ENCODE data around the gene SLC66A3.

Gene SLC66A3

DNA sequence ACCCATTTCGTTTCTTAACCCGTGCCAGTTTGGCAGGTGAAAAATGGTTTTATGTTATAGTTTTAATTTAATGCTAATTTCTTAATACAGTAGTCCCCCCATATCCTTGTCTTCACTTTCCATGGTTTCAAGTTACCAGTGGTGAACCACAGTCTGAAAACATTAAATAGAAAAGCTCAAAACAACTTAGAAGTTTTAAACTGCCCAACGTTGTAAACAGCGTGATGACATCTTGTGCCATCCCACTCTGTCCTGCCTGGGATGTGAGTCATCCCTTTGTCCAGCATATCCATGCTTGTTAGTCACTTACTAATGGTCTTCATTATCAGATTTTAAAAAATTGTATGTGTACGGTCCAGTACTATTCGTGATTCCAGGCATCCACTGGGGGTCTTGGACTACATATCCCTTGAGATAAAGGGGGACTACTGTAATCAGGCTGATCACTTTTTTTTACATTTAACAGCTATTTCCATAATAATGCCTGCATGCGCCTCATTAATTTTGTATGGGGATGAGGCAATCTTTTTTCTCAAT lies 31.9 kb downstream of the SLC66A3 start:
- Histone ChIP-seq H2AFZ (ENCODE audit: low read length) (no peak overlapping the region), H3K9me3 (ENCODE audit: insufficient read depth, low read depth, low read length) (no peaks in the 10 kb centered on the region), H3K4me3 (ENCODE audit: low read length, poor library complexity, severe bottlenecking) (no peak overlapping the region), H4K20me1 (ENCODE audit: insufficient read depth, low read length, poor library complexity, severe bottlenecking) (no peaks in the 10 kb centered on the region), H3K79me2 (ENCODE audit: insufficient read depth, low read length) (no peaks in the 10 kb centered on the region), H3K9ac (ENCODE audit: low read depth, low read length, poor library complexity, severe bottlenecking) (no peak overlapping the region), H3K4me1 (ENCODE audit: insufficient read depth, low read length, poor library complexity, severe bottlenecking) (no peaks in the 10 kb centered on the region), H3K4me2 (ENCODE audit: low read depth, low read length, poor library complexity, severe bottlenecking) (no peak overlapping the region), H3K9me2 (replicated peaks; ENCODE audit: low read depth, low read length) (no peaks in the 10 kb centered on the region), H3K27me3 (ENCODE audit: insufficient read depth, low read length, poor library complexity, severe bottlenecking) (no peaks in the 10 kb centered on the region), H3K36me3 (ENCODE audit: insufficient read depth, low read length) (peaks cover 58% of the 10 kb centered on the region), H3F3A (ENCODE audit: low read depth) (no peaks in the 10 kb centered on the region)
- no peak for TF ChIP-seq EZH2phosphoT487 (IDR thresholded peaks at IDR 0.05; ENCODE audit: borderline replicate concordance)
- TF ChIP-seq, protein P1, sequence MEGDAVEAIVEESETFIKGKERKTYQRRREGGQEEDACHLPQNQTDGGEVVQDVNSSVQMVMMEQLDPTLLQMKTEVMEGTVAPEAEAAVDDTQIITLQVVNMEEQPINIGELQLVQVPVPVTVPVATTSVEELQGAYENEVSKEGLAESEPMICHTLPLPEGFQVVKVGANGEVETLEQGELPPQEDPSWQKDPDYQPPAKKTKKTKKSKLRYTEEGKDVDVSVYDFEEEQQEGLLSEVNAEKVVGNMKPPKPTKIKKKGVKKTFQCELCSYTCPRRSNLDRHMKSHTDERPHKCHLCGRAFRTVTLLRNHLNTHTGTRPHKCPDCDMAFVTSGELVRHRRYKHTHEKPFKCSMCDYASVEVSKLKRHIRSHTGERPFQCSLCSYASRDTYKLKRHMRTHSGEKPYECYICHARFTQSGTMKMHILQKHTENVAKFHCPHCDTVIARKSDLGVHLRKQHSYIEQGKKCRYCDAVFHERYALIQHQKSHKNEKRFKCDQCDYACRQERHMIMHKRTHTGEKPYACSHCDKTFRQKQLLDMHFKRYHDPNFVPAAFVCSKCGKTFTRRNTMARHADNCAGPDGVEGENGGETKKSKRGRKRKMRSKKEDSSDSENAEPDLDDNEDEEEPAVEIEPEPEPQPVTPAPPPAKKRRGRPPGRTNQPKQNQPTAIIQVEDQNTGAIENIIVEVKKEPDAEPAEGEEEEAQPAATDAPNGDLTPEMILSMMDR (conservative IDR thresholded peaks at IDR 0.05; ENCODE audit: low read length), result no peak

DNA sequence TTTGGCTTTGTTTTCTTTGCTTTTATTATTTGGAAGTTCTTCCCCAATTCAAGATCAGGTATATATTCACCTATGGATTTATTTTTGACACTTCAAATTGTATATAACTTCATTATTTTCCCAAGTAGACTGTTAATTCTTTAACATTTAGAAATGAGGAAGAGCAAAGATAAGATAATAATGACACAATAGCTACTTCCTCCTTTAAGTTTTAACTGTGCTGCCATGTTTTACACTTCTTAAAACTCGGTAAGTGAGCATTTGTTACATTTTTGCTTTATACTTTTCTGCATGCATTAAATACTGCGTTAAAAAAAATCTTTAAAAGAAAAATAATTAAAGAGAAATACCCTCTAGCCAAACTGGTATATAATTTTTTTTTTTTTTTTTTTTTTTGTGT lies 32.5 kb downstream of the SLC66A3 start:
- Histone ChIP-seq H3K27me3 (ENCODE audit: insufficient read depth, low read length, poor library complexity, severe bottlenecking) (no peaks in the 10 kb centered on the region), H3K36me3 (ENCODE audit: insufficient read depth, low read length) (peaks cover 58% of the 10 kb centered on the region), H3K4me3 (ENCODE audit: low read length, poor library complexity, severe bottlenecking) (no peak overlapping the region), H3K9me3 (ENCODE audit: insufficient read depth, low read depth, low read length) (no peaks in the 10 kb centered on the region), H2AFZ (ENCODE audit: low read length) (no peak overlapping the region), H3K4me2 (ENCODE audit: low read depth, low read length, poor library complexity, severe bottlenecking) (no peak overlapping the region), H3K9me2 (replicated peaks; ENCODE audit: low read depth, low read length) (no peaks in the 10 kb centered on the region), H3K9ac (ENCODE audit: low read depth, low read length, poor library complexity, severe bottlenecking) (no peak overlapping the region), H3K79me2 (ENCODE audit: insufficient read depth, low read length) (no peaks in the 10 kb centered on the region), H3K4me1 (ENCODE audit: insufficient read depth, low read length, poor library complexity, severe bottlenecking) (no peaks in the 10 kb centered on the region), H3F3A (ENCODE audit: low read depth) (no peaks in the 10 kb centered on the region), H4K20me1 (ENCODE audit: insufficient read depth, low read length, poor library complexity, severe bottlenecking) (no peaks in the 10 kb centered on the region)
- TF ChIP-seq, protein P1 (conservative IDR thresholded peaks at IDR 0.05; ENCODE audit: low read length), result no peak
- TF ChIP-seq EZH2phosphoT487 (IDR thresholded peaks at IDR 0.05; ENCODE audit: borderline replicate concordance), result no peak

DNA sequence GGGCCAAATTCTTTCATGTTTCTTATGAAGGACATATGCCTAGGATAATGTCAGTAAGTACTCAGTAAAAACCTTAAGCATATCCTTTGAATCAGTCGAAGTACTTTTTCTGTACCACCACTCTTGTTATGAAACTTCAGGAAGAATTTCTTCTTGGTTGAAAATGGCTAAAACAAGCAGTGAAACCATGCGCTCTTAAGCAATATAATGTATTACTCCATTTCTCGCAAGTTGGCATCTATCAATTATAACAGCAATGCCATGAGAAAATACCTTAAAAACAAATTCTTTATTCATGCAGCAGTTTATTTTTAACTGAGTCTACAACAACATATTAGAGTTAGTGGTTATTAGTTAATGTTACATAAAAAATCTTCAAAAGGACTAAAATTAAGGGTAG lies 41.0 kb downstream of the SLC66A3 start:
- Histone ChIP-seq H2AFZ (ENCODE audit: low read length) (no peak overlapping the region), H3K4me1 (ENCODE audit: insufficient read depth, low read length, poor library complexity, severe bottlenecking) (no peaks in the 10 kb centered on the region), H3K79me2 (ENCODE audit: insufficient read depth, low read length) (no peaks in the 10 kb centered on the region), H3K9me2 (replicated peaks; ENCODE audit: low read depth, low read length) (no peaks in the 10 kb centered on the region), H3K9me3 (ENCODE audit: insufficient read depth, low read depth, low read length) (no peaks in the 10 kb centered on the region), H3F3A (ENCODE audit: low read depth) (no peaks in the 10 kb centered on the region), H3K27me3 (ENCODE audit: insufficient read depth, low read length, poor library complexity, severe bottlenecking) (no peaks in the 10 kb centered on the region), H3K4me3 (ENCODE audit: low read length, poor library complexity, severe bottlenecking) (no peak overlapping the region), H3K4me2 (ENCODE audit: low read depth, low read length, poor library complexity, severe bottlenecking) (no peak overlapping the region), H3K9ac (ENCODE audit: low read depth, low read length, poor library complexity, severe bottlenecking) (no peak overlapping the region), H3K36me3 (ENCODE audit: insufficient read depth, low read length) (peaks cover 83% of the 10 kb centered on the region), H4K20me1 (ENCODE audit: insufficient read depth, low read length, poor library complexity, severe bottlenecking) (no peaks in the 10 kb centered on the region)
- TF ChIP-seq, protein P1 (conservative IDR thresholded peaks at IDR 0.05; ENCODE audit: low read length), result no peak
